GM18951 (cell line): ENCODE measurements around the gene ATP6V0E1.

Experiments used
- POLR2A ChIP-seq: IDR thresholded peaks from 4 replicates; pipeline ENCODE4 v1.6.1; 2011; ENCODE audit warnings: mild to moderate bottlenecking; ENCODE audit not compliant: insufficient read length, insufficient read depth; ENCODE audit errors: extremely low read depth
- in situ Hi-C: fragments of 300-500 bp; cut with MboI; formaldehyde crosslinking; loops from one replicate; pipeline ENCODE4 v1.12.0; 2022; ENCODE audit warnings: low sequenced_read_pairs, mixed read lengths, inconsistent platforms; ENCODE audit not compliant: unreplicated experiment

ATP6V0E1 gene

GRCh38 chr5:172990776-172991175 is 7.2 kb downstream of the ATP6V0E1 start:
- TF ChIP-seq POLR2A: no peak

GRCh38 chr5:172994405-172994804 is 10.8 kb downstream of the ATP6V0E1 start:
- TF ChIP-seq POLR2A: no peak
- in situ Hi-C loops: loop anchor here (25.0 kb wide), 1 partner anchor 343 kb away; the partner anchor contains the start of gene STC2

More at GRCh38 chr5:172990776-172991175, 7.2 kb downstream of the ATP6V0E1 start:
- in situ Hi-C loops: loop anchor here (25.0 kb wide), 1 partner anchor 347 kb away; the partner anchor contains the start of gene STC2

- in situ Hi-C loops: loop anchor here (25.0 kb wide), 1 partner anchor 338 kb away; the partner anchor contains the start of gene STC2
- no peak for TF ChIP-seq POLR2A
These were observed 15.9 kb downstream of the ATP6V0E1 start for GRCh38 chr5:172999372-172999973.

- no peak for TF ChIP-seq POLR2A
- in situ Hi-C loops: loop anchor here (25.0 kb wide), 1 partner anchor 337 kb away; the partner anchor contains the start of gene STC2
These were observed 16.4 kb downstream of the ATP6V0E1 start for GRCh38 chr5:172999974-173000373.

- in situ Hi-C loops: no loop called here
- TF ChIP-seq POLR2A: no peak
These were observed 17.8 kb downstream of the ATP6V0E1 start for GRCh38 chr5:173001229-173001841.

- in situ Hi-C loops: no loop called here
- no peak for TF ChIP-seq POLR2A
These were observed 19.8 kb downstream of the ATP6V0E1 start for GRCh38 chr5:173003360-173003759.

GRCh38 chr5:173004013-173004412 is 20.4 kb downstream of the ATP6V0E1 start:
- no peak for TF ChIP-seq POLR2A
- in situ Hi-C loops: no loop called here

- TF ChIP-seq POLR2A: no peak
- in situ Hi-C loops: no loop called here
These were observed 20.9 kb downstream of the ATP6V0E1 start for GRCh38 chr5:173004447-173004846.

GRCh38 chr5:173010021-173010420 is 26.4 kb downstream of the ATP6V0E1 start:
- no peak for TF ChIP-seq POLR2A
- in situ Hi-C loops: no loop called here

- no peak for TF ChIP-seq POLR2A
- in situ Hi-C loops: no loop called here
These were observed 27.2 kb downstream of the ATP6V0E1 start for GRCh38 chr5:173010547-173011464.

GRCh38 chr5:173011566-173011965 is 28.0 kb downstream of the ATP6V0E1 start:
- in situ Hi-C loops: no loop called here

GRCh38 chr5:173012882-173013281 is 29.3 kb downstream of the ATP6V0E1 start:
- in situ Hi-C loops: no loop called here
- TF ChIP-seq POLR2A: no peak

More at GRCh38 chr5:173011566-173011965, 28.0 kb downstream of the ATP6V0E1 start:
- no peak for TF ChIP-seq POLR2A

- in situ Hi-C loops: no loop called here
- no peak for TF ChIP-seq POLR2A
These were observed 31.1 kb downstream of the ATP6V0E1 start for GRCh38 chr5:173014671-173015070.
